Upper lobe of left lung (tissue), 6 donors: ENCODE data around the gene DMBT1. TPM values are rescaled to one million over a fixed set of nuclear protein-coding genes. Genes with fewer than 3 reads are reported as not detected.

Experiments
- ATAC-seq, 2 donors: fragments of 200-7000 bp; cut with Tn5 transposase; one replicate each; pipeline ENCODE4 v1.9.1; 2022; ENCODE audit warnings: mild to moderate bottlenecking in 2 of 2, moderate library complexity in 2 of 2; ENCODE audit not compliant: low FRiP score in 2 of 2
- DNase-seq, 2 donors: peaks; one replicate each; pipeline ENCODE4 v3.0.0-alpha.2; 2019 to 2020
- H3K27ac ChIP-seq, 4 donors: fragments of 200-600 bp; sonication (generic); one replicate each; pipeline ENCODE4 v1.5.1; 2016 to 2019
- H3K27me3 ChIP-seq, 4 donors: fragments of 200-600 bp; sonication (generic); one replicate each; pipeline ENCODE4 v1.5.1; 2017 to 2019
- H3K36me3 ChIP-seq, 4 donors: fragments of 200-600 bp; sonication (generic); one replicate each; pipeline ENCODE4 v1.5.1; 2016 to 2019
- H3K4me1 ChIP-seq, 4 donors: fragments of 200-600 bp; sonication (generic); one replicate each; pipeline ENCODE4 v1.5.1; 2018 to 2019
- H3K4me3 ChIP-seq, 4 donors: fragments of 200-600 bp; sonication (generic); one replicate each; pipeline ENCODE4 v1.5.1; 2017 to 2019; ENCODE audit warnings: mild to moderate bottlenecking in 2 of 4, moderate library complexity in 1 of 4
- H3K9me3 ChIP-seq, 4 donors: fragments of 200-600 bp; sonication (generic); one replicate each; pipeline ENCODE4 v1.5.1; 2018 to 2019
- CTCF ChIP-seq, 6 experiments: fragments of 450-650 bp in 4 of 6; fragments of 200-600 bp in 2 of 6; sonication (generic) in 2 of 6; IDR thresholded peaks; one replicate each; pipeline ENCODE4 v1.5.1; 2016 to 2019; ENCODE audit warnings: antibody characterized with exemption in 6 of 6
- EP300 ChIP-seq, 4 donors: sonication (generic); formaldehyde crosslinking; IDR thresholded peaks; one replicate each; pipeline ENCODE4 v1.5.1; 2017; ENCODE audit warnings: antibody characterized with exemption in 4 of 4, control low read depth in 2 of 4
- POLR2A ChIP-seq, 4 donors: fragments of 450-650 bp; IDR thresholded peaks; one replicate each; pipeline ENCODE4 v1.5.1; 2016 to 2017; ENCODE audit warnings: antibody characterized with exemption in 4 of 4, mild to moderate bottlenecking in 2 of 4
- POLR2AphosphoS5 ChIP-seq, 2 donors: sonication (generic); formaldehyde crosslinking; IDR thresholded peaks; one replicate each; pipeline ENCODE4 v1.5.1; 2017; ENCODE audit warnings: antibody characterized with exemption in 2 of 2
- WGBS, 2 donors: methylation state at CpG; one replicate each; pipeline ENCODE4 v1.1.5; 2017 to 2018; 5-methylcytosine and 5-hydroxymethylcytosine counted together
- total RNA-seq, 6 donors: library from RNA; depleted of rRNA in 4 of 6; stranded (reverse); fragments of >200 nt in 4 of 6; gene quantifications; one replicate each; pipeline versions ENCODE4 v1.1.0 to v1.2.1, GENCODE V29; 2016 to 2021
- donor health status: DM: no; HTN: no; CAD: no; lungs with moderate emphysema.
- donor health status: DM: no; HTN: yes; CAD: no; lungs with severe emphysema.

DMBT1 gene
- total RNA-seq, 6 donors from 2014 or later, result 16.8 to 201 (median 39.4) TPM

GRCh38 chr10:122659126-122659525, 98.6 kb downstream of the DMBT1 start:
- ATAC-seq, result no peak

DNA sequence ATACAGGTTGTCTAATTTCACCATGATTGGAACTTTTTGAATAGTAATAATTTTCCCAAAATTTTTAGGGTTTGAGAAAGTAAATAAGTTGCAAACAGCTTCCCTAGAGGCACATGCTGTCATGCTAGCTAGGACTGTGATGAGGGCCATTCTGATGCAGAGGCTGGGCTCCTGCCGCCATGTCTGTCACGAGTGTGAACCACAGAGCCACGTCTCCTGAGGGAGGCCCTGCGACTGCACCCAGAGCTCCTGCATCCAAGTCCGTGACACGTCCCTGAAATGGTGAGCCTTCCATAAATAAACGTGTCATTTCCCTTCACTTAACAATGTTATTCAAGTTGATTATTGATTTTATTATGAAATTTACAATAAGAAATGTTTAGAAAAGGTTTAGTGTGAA, 99.1 kb downstream of the DMBT1 start:
- Histone ChIP-seq H3K27ac (no peak overlapping the region), H3K27me3 (no peaks in the 10 kb centered on the region), H3K4me3 (no peak overlapping the region), H3K9me3 (no peaks in the 10 kb centered on the region), H3K4me1 (peaks cover 0 to 25% (median 16%) of the 10 kb centered on the region in 4 donors), H3K36me3 (no peaks in the 10 kb centered on the region)
- ATAC-seq (no peak), DNase-seq (no peak)
- TF ChIP-seq POLR2A (IDR thresholded peaks at IDR 0.05) (no peak), POLR2AphosphoS5 (IDR thresholded peaks at IDR 0.05) (no peak)
- WGBS, 2 donors, result 79 to 82% methylated on average over 7 of the region's 7 CpGs

More at GRCh38 chr10:122659126-122659525, 98.6 kb downstream of the DMBT1 start:
- H3K9me3 ChIP-seq, result no peaks in the 10 kb centered on the region
- no peaks in the 10 kb centered on the region for H3K27me3 ChIP-seq
- H3K27ac ChIP-seq, result no peak overlapping the region
- no peaks in the 10 kb centered on the region for H3K36me3 ChIP-seq
- 75 to 86% methylated on average over 6 of the region's 6 CpGs for WGBS, 2 donors
- TF ChIP-seq CTCF (IDR thresholded peaks at IDR 0.05), result no peak
- TF ChIP-seq EP300 (IDR thresholded peaks at IDR 0.05), result no peak
- no peak for TF ChIP-seq POLR2A (IDR thresholded peaks at IDR 0.05)
- TF ChIP-seq POLR2AphosphoS5 (IDR thresholded peaks at IDR 0.05), result no peak
- H3K4me1 ChIP-seq, result peaks cover 0 to 26% (median 16%) of the 10 kb centered on the region in 4 donors
- no peak for DNase-seq
- H3K4me3 ChIP-seq, result no peak overlapping the region

GRCh38 chr10:122660696-122661095, 100.1 kb downstream of the DMBT1 start:
- Histone ChIP-seq H3K27ac (no peak overlapping the region), H3K27me3 (no peaks in the 10 kb centered on the region), H3K36me3 (no peaks in the 10 kb centered on the region), H3K4me1 (peaks cover 0 to 17% (median 7%) of the 10 kb centered on the region in 4 donors), H3K9me3 (no peaks in the 10 kb centered on the region), H3K4me3 (no peak overlapping the region)
- TF ChIP-seq POLR2A (IDR thresholded peaks at IDR 0.05), result no peak
- no peak for TF ChIP-seq POLR2AphosphoS5 (IDR thresholded peaks at IDR 0.05)
- no peak for TF ChIP-seq EP300 (IDR thresholded peaks at IDR 0.05)
- TF ChIP-seq CTCF (IDR thresholded peaks at IDR 0.05), result no peak
- no peak for ATAC-seq
- no peak for DNase-seq
- 80 to 88% methylated on average over 6 of the region's 6 CpGs for WGBS, 2 donors

DNA sequence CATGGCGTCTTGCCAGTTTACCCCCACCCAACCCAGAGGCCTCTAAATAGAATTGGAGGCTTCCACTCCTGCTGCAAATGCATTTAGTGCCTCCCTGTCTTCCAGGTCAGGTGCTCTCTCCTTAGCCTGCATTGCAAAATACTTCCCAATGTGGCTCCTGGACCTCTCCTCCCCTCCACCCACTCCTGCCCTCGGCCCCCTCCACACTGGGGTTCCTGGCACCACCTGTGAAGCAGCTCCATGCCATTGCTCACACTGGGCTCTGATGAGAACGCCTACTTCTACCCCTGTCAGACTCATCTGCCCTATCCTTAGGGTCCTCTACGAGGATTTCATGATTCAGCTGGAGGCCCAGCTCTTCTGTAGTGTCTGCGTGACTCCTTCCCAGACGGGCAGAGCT, 101.7 kb downstream of the DMBT1 start:
- Histone ChIP-seq H3K4me3 (no peak overlapping the region), H3K27ac (no peak overlapping the region), H3K27me3 (no peaks in the 10 kb centered on the region), H3K4me1 (peaks cover 0 to 6% (median under 1%) of the 10 kb centered on the region in 4 donors), H3K9me3 (no peaks in the 10 kb centered on the region), H3K36me3 (no peaks in the 10 kb centered on the region)
- TF ChIP-seq POLR2A (IDR thresholded peaks at IDR 0.05) (no peak), POLR2AphosphoS5 (IDR thresholded peaks at IDR 0.05) (no peak)
- no peak for DNase-seq
- ATAC-seq, result no peak
- WGBS, 2 donors, result 71 to 75% methylated on average over 6 of the region's 6 CpGs

GRCh38 chr10:122663516-122664130, 103.1 kb downstream of the DMBT1 start:
- H3K4me1 ChIP-seq, result no peaks in the 10 kb centered on the region
- no peak overlapping the region for H3K4me3 ChIP-seq
- 89% methylated on average over 5 of the region's 5 CpGs for WGBS, 2 donors
- no peak overlapping the region for H3K27ac ChIP-seq
- H3K27me3 ChIP-seq, result no peaks in the 10 kb centered on the region
- H3K36me3 ChIP-seq, result no peaks in the 10 kb centered on the region
- TF ChIP-seq EP300 (IDR thresholded peaks at IDR 0.05), result no peak
- TF ChIP-seq POLR2AphosphoS5 (IDR thresholded peaks at IDR 0.05), result no peak
- TF ChIP-seq POLR2A (IDR thresholded peaks at IDR 0.05), result no peak
- no peak for TF ChIP-seq CTCF (IDR thresholded peaks at IDR 0.05)
- no peaks in the 10 kb centered on the region for H3K9me3 ChIP-seq
- ATAC-seq (no peak), DNase-seq (no peak)

- H3K4me1 ChIP-seq, result no peaks in the 10 kb centered on the region
- no peaks in the 10 kb centered on the region for H3K27me3 ChIP-seq
- peak in 1 of 2 donors; percentile 36 for DNase-seq
- WGBS, 2 donors, result 67 to 79% methylated on average over 4 to 8 of the region's 8 CpGs
- TF ChIP-seq POLR2AphosphoS5 (IDR thresholded peaks at IDR 0.05) (no peak), EP300 (IDR thresholded peaks at IDR 0.05) (no peak)
- ATAC-seq, result peak in 1 of 2 donors; percentile 19
- no peaks in the 10 kb centered on the region for H3K9me3 ChIP-seq
- H3K36me3 ChIP-seq, result no peaks in the 10 kb centered on the region
- H3K4me3 ChIP-seq, result no peak overlapping the region
- no peak overlapping the region for H3K27ac ChIP-seq
Observed at GRCh38 chr10:122664501-122664900, 103.9 kb downstream of the DMBT1 start.
